Lower lobe of right lung (tissue), 2 donors: ENCODE data around the gene OXSR1. TPM values are rescaled to one million over a fixed set of nuclear protein-coding genes. Genes with fewer than 3 reads are reported as not detected.

Source experiments
- ATAC-seq, 2 donors: fragments of 200-7000 bp; cut with Tn5 transposase; one replicate each; pipeline ENCODE4 v1.9.1; 2020 to 2022; ENCODE audit warnings: mild to moderate bottlenecking in 2 of 2, moderate library complexity in 2 of 2
- DNase-seq: peaks from one replicate; pipeline ENCODE4 v3.0.0-alpha.2; 2020
- H3K27ac ChIP-seq: fragments of 200-600 bp; one replicate; pipeline ENCODE4 v1.8.0; 2022
- H3K27me3 ChIP-seq: fragments of 200-600 bp; one replicate; pipeline ENCODE4 v1.8.0; 2022; ENCODE audit warnings: low read depth
- H3K36me3 ChIP-seq: fragments of 200-600 bp; one replicate; pipeline ENCODE4 v1.8.0; 2022; ENCODE audit warnings: mild to moderate bottlenecking
- H3K4me1 ChIP-seq: fragments of 200-600 bp; one replicate; pipeline ENCODE4 v1.8.0; 2022
- H3K4me3 ChIP-seq: fragments of 200-600 bp; one replicate; pipeline ENCODE4 v1.8.0; 2022; ENCODE audit warnings: mild to moderate bottlenecking
- H3K9me3 ChIP-seq: fragments of 200-600 bp; one replicate; pipeline ENCODE4 v1.8.0; 2022
- CTCF ChIP-seq: fragments of 200-600 bp; IDR thresholded peaks from one replicate; pipeline ENCODE4 v1.8.0; 2022; ENCODE audit warnings: antibody characterized with exemption, mild to moderate bottlenecking
- intact Hi-C: fragments of 100-400 bp; cut with DNase I; formaldehyde crosslinking; loops from one replicate; pipeline ENCODE4 v1.11.0; 2022
- total RNA-seq: library from RNA; stranded (reverse); fragmentation: NEBNext Ultra II Directional; extraction: Animal tissue kit (Norgen Biotek cat#: 25700); gene quantifications from one replicate; pipeline ENCODE4 v1.2.1, GENCODE V29; 2021
- donor health status: DM: no; HTN: yes; CAD: no; lungs with severe emphysema.

OXSR1 gene
- total RNA-seq, 1 donor from 2014 or later: 29.2 TPM

- DNase-seq (no peak), ATAC-seq (no peak)
- no peaks in the 10 kb centered on the region for H3K27me3 ChIP-seq
- H3K4me3 ChIP-seq: no peak overlapping the region
- H3K36me3 ChIP-seq: peaks cover 28% of the 10 kb centered on the region
- no peaks in the 10 kb centered on the region for H3K4me1 ChIP-seq
- H3K9me3 ChIP-seq: no peaks in the 10 kb centered on the region
- TF ChIP-seq CTCF: no peak
- intact Hi-C loops: no loop called here
- H3K27ac ChIP-seq: no peak overlapping the region
Measured at GRCh38 chr3:38257583-38257982, 92.2 kb downstream of the OXSR1 start.

- Histone ChIP-seq H3K4me1 (no peaks in the 10 kb centered on the region), H3K9me3 (no peaks in the 10 kb centered on the region), H3K36me3 (no peaks in the 10 kb centered on the region), H3K27me3 (no peaks in the 10 kb centered on the region), H3K27ac (no peak overlapping the region), H3K4me3 (no peak overlapping the region)
- no peak for TF ChIP-seq CTCF
- ATAC-seq (no peak), DNase-seq (no peak)
- intact Hi-C loops: no loop called here
Measured at GRCh38 chr3:38260474-38260873, 95.1 kb downstream of the OXSR1 start.

- Histone ChIP-seq H3K4me1 (no peaks in the 10 kb centered on the region), H3K36me3 (no peaks in the 10 kb centered on the region), H3K27me3 (no peaks in the 10 kb centered on the region), H3K4me3 (no peak overlapping the region), H3K9me3 (no peaks in the 10 kb centered on the region), H3K27ac (no peak overlapping the region)
- ATAC-seq (no peak), DNase-seq (no peak)
- no peak for TF ChIP-seq CTCF
- intact Hi-C loops: no loop called here
Measured at GRCh38 chr3:38264353-38264771, 99.0 kb downstream of the OXSR1 start.

- Histone ChIP-seq H3K9me3 (no peaks in the 10 kb centered on the region), H3K27ac (no peak overlapping the region), H3K4me1 (no peaks in the 10 kb centered on the region), H3K36me3 (no peaks in the 10 kb centered on the region), H3K27me3 (no peaks in the 10 kb centered on the region), H3K4me3 (no peak overlapping the region)
- no peak for TF ChIP-seq CTCF
- intact Hi-C loops: no loop called here
- no peak for ATAC-seq
- DNase-seq: no peak
Measured at GRCh38 chr3:38264779-38265178, 99.4 kb downstream of the OXSR1 start.

GRCh38 chr3:38265604-38266307 lies 100.4 kb downstream of the OXSR1 start, which contains the start of gene SLC22A13:
Gene SLC22A13 (plus strand): TSS chr3:38265812. CDS start chr3:38265861, 49 bp downstream.
- no peak for ATAC-seq
- no peaks in the 10 kb centered on the region for H3K9me3 ChIP-seq
- no peak for TF ChIP-seq CTCF
- intact Hi-C loops: no loop called here
- DNase-seq: no peak
- H3K36me3 ChIP-seq: no peaks in the 10 kb centered on the region
- no peak within 1 kb of the TSS for H3K4me3 ChIP-seq
- H3K27ac ChIP-seq: no peak within 1 kb of the TSS
- no peaks in the 10 kb centered on the region for H3K4me1 ChIP-seq
- H3K27me3 ChIP-seq: no peaks in the 10 kb centered on the region
